GM18511 (cell line): ENCODE data around the gene EPB41L5.
"Not testable (repeated sequence)": the region's sequence is repeated elsewhere in the genome, so short reads cannot be mapped to it uniquely, and the experiment has no call there.

Source experiments
- ATAC-seq: cut with Tn5 transposase; IDR thresholded peaks from one replicate; pipeline ENCODE4 v1.9.1; 2021; ENCODE audit warnings: mild to moderate bottlenecking, moderate library complexity; ENCODE audit not compliant: unreplicated experiment

Gene EPB41L5

GRCh38 chr2:120192280-120192679 lies 179.4 kb downstream of the EPB41L5 start:
- no peak for ATAC-seq

GRCh38 chr2:120195553-120195952 lies 182.7 kb downstream of the EPB41L5 start:
- no peak for ATAC-seq

GRCh38 chr2:120199817-120200459 lies 187.1 kb downstream of the EPB41L5 start:
- ATAC-seq: not testable (repeated sequence)

GRCh38 chr2:120203251-120204021 lies 190.6 kb downstream of the EPB41L5 start:
- ATAC-seq: no peak

- ATAC-seq: no peak
Measured at GRCh38 chr2:120204022-120204405, 191.1 kb downstream of the EPB41L5 start.

- ATAC-seq: no peak
Measured at GRCh38 chr2:120204417-120204816, 191.5 kb downstream of the EPB41L5 start.

- ATAC-seq: no peak
Measured at GRCh38 chr2:120204945-120205670, 192.2 kb downstream of the EPB41L5 start.

GRCh38 chr2:120206022-120206581 lies 193.2 kb downstream of the EPB41L5 start:
- no peak for ATAC-seq

GRCh38 chr2:120208381-120209353 lies 195.8 kb downstream of the EPB41L5 start:
- ATAC-seq: no peak

- ATAC-seq: no peak
Measured at GRCh38 chr2:120209427-120210269, 196.8 kb downstream of the EPB41L5 start.

- ATAC-seq: no peak
Measured at GRCh38 chr2:120210270-120210693, 197.4 kb downstream of the EPB41L5 start.

GRCh38 chr2:120218181-120218580 lies 205.3 kb downstream of the EPB41L5 start:
- ATAC-seq: no peak

- no peak for ATAC-seq
Measured at GRCh38 chr2:120219291-120219690, 206.4 kb downstream of the EPB41L5 start.

- ATAC-seq: no peak
Measured at GRCh38 chr2:120219766-120220165, 206.9 kb downstream of the EPB41L5 start.

- ATAC-seq: no peak
Measured at GRCh38 chr2:120220756-120221155, 207.9 kb downstream of the EPB41L5 start.

GRCh38 chr2:120221616-120222015 lies 208.7 kb downstream of the EPB41L5 start:
- ATAC-seq: no peak

GRCh38 chr2:120222186-120223033 lies 209.5 kb downstream of the EPB41L5 start:
- ATAC-seq: no peak
